HepG2 (cell line): ENCODE data around the gene LRRC3. TPM values are rescaled to one million over a fixed set of nuclear protein-coding genes. Genes with fewer than 3 reads are reported as not detected.
A peak's percentile ranks its signal among the peaks of the same experiment; 100 is the strongest.

Experiments
- ATAC-seq: fragments of 200-7000 bp; cut with Tn5 transposase; 3 replicates; pipeline ENCODE4 v1.9.1; 2020; ENCODE audit warnings: mild to moderate bottlenecking, moderate library complexity
- BruUV-seq: library from RNA; stranded (reverse); fragments of 400-500 nt; replicated peaks from 2 replicates; lab custom pipeline; 2021; lab: Mats Ljungman, UMichigan
- CTCF ChIA-PET: fragments of 300-600 bp; formaldehyde crosslinking; extraction: SDS; loops from one replicate; lab custom pipeline; 2021; ENCODE audit warnings: low total read pairs, inconsistent platforms, low intra/inter-chr PET ratio; lab: Yijun Ruan, JAX
- POLR2A ChIA-PET: fragments of 350-600 bp; sonication (Branson Sonifier 250); formaldehyde crosslinking; loops from one replicate; lab custom pipeline; 2020; ENCODE audit warnings: antibody characterized with exemption, inconsistent platforms; lab: Yijun Ruan, JAX
- DNase-seq: peaks from one replicate; pipeline ENCODE4 v3.0.0-alpha.2; 2015; ENCODE audit warnings: low spot score
- FAIRE-seq: peaks from 3 replicates; lab custom pipeline; 2011; peaks lifted over from hg19 to GRCh38; lab: Jason Lieb, UNC
- H2AFZ ChIP-seq: one replicate; pipeline ENCODE4 v1.6.1; 2011; ENCODE audit warnings: low read length, inconsistent platforms
- H3K27ac ChIP-seq: fragments of 300-600 bp; 3 replicates; pipeline ENCODE4 v1.8.0; 2011; ENCODE audit warnings: mixed run types, mild to moderate bottlenecking, mixed read lengths, low read length, inconsistent platforms; ENCODE audit not compliant: insufficient read depth; ENCODE audit errors: extremely low read length
- H3K27me3 ChIP-seq, 2 experiments: fragments of 200-600 bp in 1 of 2; 2 replicates in 1 of 2; 3 replicates in 1 of 2; pipeline versions ENCODE4 v1.6.0 to v1.8.0; 2011; ENCODE audit warnings: low read length in 2 of 2, mild to moderate bottlenecking in 2 of 2, moderate library complexity in 2 of 2, inconsistent platforms in 1 of 2; ENCODE audit not compliant: insufficient read depth in 2 of 2, control insufficient read depth in 1 of 2
- H3K36me3 ChIP-seq, 2 experiments: fragments of 200-600 bp in 1 of 2; replicated peaks in 1 of 2; 2 replicates in 1 of 2; 3 replicates in 1 of 2; pipeline versions ENCODE4 v1.5.1 to v1.8.0; 2011; ENCODE audit warnings: low read length in 2 of 2, inconsistent platforms in 1 of 2; ENCODE audit not compliant: insufficient read depth in 2 of 2, control insufficient read depth in 1 of 2
- H3K4me1 ChIP-seq: 2 replicates; pipeline ENCODE4 v1.5.1; 2012; ENCODE audit warnings: low read length, inconsistent platforms; ENCODE audit not compliant: insufficient read depth
- H3K4me2 ChIP-seq: 2 replicates; pipeline ENCODE4 v1.6.0; 2011; ENCODE audit warnings: low read depth, low read length, inconsistent platforms
- H3K4me3 ChIP-seq, 3 experiments: fragments of 200-600 bp in 1 of 3; sonication (generic), shearing (Covaris generic) in 1 of 3; replicated peaks in 1 of 3; 2 replicates each; pipeline ENCODE4 v1.5.1; 2011 to 2016; ENCODE audit warnings: low read length in 3 of 3, inconsistent platforms in 2 of 3, low read depth in 2 of 3, mild to moderate bottlenecking in 2 of 3, control low read depth in 1 of 3, mixed read lengths in 1 of 3; ENCODE audit not compliant: insufficient read depth in 1 of 3
- H3K79me2 ChIP-seq: one replicate; pipeline ENCODE4 v1.6.1; 2011; ENCODE audit warnings: low read length, inconsistent platforms; ENCODE audit not compliant: insufficient read depth
- H3K9ac ChIP-seq: 2 replicates; pipeline ENCODE4 v1.6.0; 2011; ENCODE audit warnings: mild to moderate bottlenecking, low read depth, low read length, inconsistent platforms; ENCODE audit not compliant: insufficient read depth
- H3K9me3 ChIP-seq: 2 replicates; pipeline ENCODE4 v1.5.1; 2012; ENCODE audit warnings: mild to moderate bottlenecking, low read length
- H4K20me1 ChIP-seq: 2 replicates; pipeline ENCODE4 v1.6.0; 2011; ENCODE audit warnings: inconsistent platforms, mild to moderate bottlenecking, low read length, moderate library complexity; ENCODE audit not compliant: insufficient read depth
- AGO1 ChIP-seq: fragments of 200-400 bp; formaldehyde crosslinking; IDR thresholded peaks from 2 replicates; pipeline ENCODE4 v1.6.1; 2017; ENCODE audit warnings: mild to moderate bottlenecking, low read depth, low read length, moderate library complexity; ENCODE audit not compliant: poor library complexity, severe bottlenecking
- AGO2 ChIP-seq: fragments of 200-400 bp; formaldehyde crosslinking; optimal IDR thresholded peaks from 2 replicates; pipeline ENCODE3; 2017; ENCODE audit warnings: mild to moderate bottlenecking, low read depth, low read length, moderate library complexity
- HOXA5 ChIP-seq: sonication (generic); formaldehyde crosslinking; IDR thresholded peaks from 2 replicates; pipeline ENCODE4 v1.4.0; 2020; ENCODE audit warnings: missing genetic modification reagents
- RBFOX2 ChIP-seq: fragments of 200-400 bp; formaldehyde crosslinking; IDR thresholded peaks from 2 replicates; pipeline ENCODE4 v1.6.1; 2017; ENCODE audit warnings: low read depth, mild to moderate bottlenecking, low read length
- RXRA ChIP-seq: sonication (generic); formaldehyde crosslinking; IDR thresholded peaks from 2 replicates; pipeline ENCODE4 v1.5.1; 2020; ENCODE audit warnings: missing genetic modification reagents
- TAF1 ChIP-seq: sonication (generic); formaldehyde crosslinking; IDR thresholded peaks from 2 replicates; pipeline ENCODE4 v1.4.0; 2020; ENCODE audit warnings: missing genetic modification reagents
- ZBTB33 ChIP-seq: sonication (generic); formaldehyde crosslinking; IDR thresholded peaks from 2 replicates; pipeline ENCODE4 v1.4.0; 2020; ENCODE audit warnings: missing genetic modification reagents
- ZBTB39 ChIP-seq: sonication (generic); formaldehyde crosslinking; IDR thresholded peaks from 2 replicates; pipeline ENCODE4 v1.5.0; 2020; ENCODE audit warnings: missing genetic modification reagents
- ZNF501 ChIP-seq: sonication (generic); formaldehyde crosslinking; IDR thresholded peaks from 2 replicates; pipeline ENCODE4 v1.5.1; 2020; ENCODE audit warnings: mild to moderate bottlenecking, moderate library complexity, missing genetic modification reagents
- ZNF598 ChIP-seq: sonication (generic); formaldehyde crosslinking; IDR thresholded peaks from 2 replicates; pipeline ENCODE4 v1.5.1; 2020; ENCODE audit warnings: mild to moderate bottlenecking, missing genetic modification reagents, borderline replicate concordance
- ZNF687 ChIP-seq: sonication (generic); formaldehyde crosslinking; IDR thresholded peaks from 2 replicates; pipeline ENCODE4 v1.5.1; 2020; ENCODE audit warnings: mild to moderate bottlenecking, missing genetic modification reagents, moderate library complexity
- WGBS: methylation state at CpG from one replicate; pipeline ENCODE4 v1.1.6; 2017; ENCODE audit warnings: low lambda C conversion rate; 5-methylcytosine and 5-hydroxymethylcytosine counted together
- in situ Hi-C: cut with HindIII; loops from 2 replicates; pipeline ENCODE4 v1.10.0; 2017; ENCODE audit warnings: low pct_unique_long_range_greater_than_20kb; ENCODE audit not compliant: extremely low pct_ligation_motif_present
- intact Hi-C: fragments of 100-400 bp; cut with micrococcal nuclease; formaldehyde crosslinking; loops from one replicate; pipeline ENCODE4 v1.10.0; 2022; ENCODE audit not compliant: unreplicated experiment
- polyA plus RNA-seq, 8 experiments: library from polyadenylated mRNA; depleted of rRNA in 3 of 8; stranded (reverse) in 7 of 8; unstranded in 1 of 8; fragments of >200 nt; fragmentation: Illumina TruSeq in 4 of 8; extraction: Trizol in 4 of 8; gene quantifications; 2 replicates each; pipeline versions ENCODE4 v1.2.1 to v1.2.3, GENCODE V29; 2011 to 2016; ENCODE audit warnings: low read depth in 4 of 8, missing spikeins in 1 of 8, mixed read lengths in 1 of 8; ENCODE audit not compliant: insufficient read depth in 1 of 8
- total RNA-seq, 5 experiments: library from RNA; depleted of rRNA; stranded (reverse); fragments of >200 nt; fragmentation: Illumina TruSeq; extraction: Trizol; gene quantifications; 2 replicates each; pipeline ENCODE4 v1.2.3, GENCODE V29; 2016; ENCODE audit warnings: low read depth in 1 of 5
- TF ChIP-seq, protein P1 (sequence below): sonication (generic); formaldehyde crosslinking; IDR thresholded peaks from 2 replicates; pipeline ENCODE4 v1.8.1; 2023; ENCODE audit warnings: mild to moderate bottlenecking, missing genetic modification reagents, borderline replicate concordance

The LRRC3 gene
- total and polyA plus RNA-seq, 2 of the 13 experiments (the other 11 are each of a cell fraction or from before 2014, with no cell fraction given): 4.8 to 16.5 TPM

DNA sequence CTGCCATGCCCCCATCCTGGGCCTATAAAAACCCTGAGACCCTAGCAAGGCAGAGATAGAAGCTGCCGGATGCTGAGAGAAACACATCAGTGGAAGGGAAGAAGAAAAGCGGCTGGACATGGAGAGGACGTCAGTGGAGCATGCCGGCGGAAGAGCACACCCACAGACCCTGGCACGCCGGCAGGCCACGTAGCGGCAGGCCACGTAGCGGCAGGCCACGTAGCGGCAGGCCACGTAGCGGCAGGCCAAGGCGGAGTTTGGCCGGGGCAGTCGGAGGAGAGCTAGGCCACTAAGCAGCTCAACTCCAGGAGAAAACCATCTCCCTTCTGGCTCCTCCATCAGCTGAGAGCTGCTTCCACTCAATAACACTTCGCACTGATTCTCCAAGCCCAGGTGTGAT is 35.1 kb downstream of the LRRC3 start:
- in situ Hi-C loops: no loop called here

More for the DNA sequence above, 35.1 kb downstream of the LRRC3 start:
- intact Hi-C loops: no loop called here
- no peak overlapping the region for H3K4me3 ChIP-seq
- no peak for TF ChIP-seq TAF1
- peak; percentile 90 for TF ChIP-seq ZBTB33 (CRISPR knock-in tag)
- no peak for TF ChIP-seq ZNF501
- TF ChIP-seq ZNF598 (CRISPR knock-in tag): no peak
- no peak for TF ChIP-seq ZBTB39
- TF ChIP-seq AGO1: peak; percentile 93
- peak; percentile 39; the same call in 1 of the 2 replicates for TF ChIP-seq ZNF687 (CRISPR knock-in tag)
- TF ChIP-seq HOXA5 (CRISPR knock-in tag): no peak
- TF ChIP-seq RXRA: 0 out of 2 replicates have a peak, but pooled peaks have one; percentile 17
- TF ChIP-seq, protein P1, sequence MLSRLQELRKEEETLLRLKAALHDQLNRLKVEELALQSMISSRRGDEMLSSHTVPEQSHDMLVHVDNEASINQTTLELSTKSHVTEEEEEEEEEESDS (CRISPR knock-in tag): no peak
- TF ChIP-seq AGO2: peak; percentile 59
- peak; percentile 81 for TF ChIP-seq RBFOX2
- peaks cover 27% of the 10 kb centered on the region for H3K79me2 ChIP-seq
- no peaks in the 10 kb centered on the region for H3K27me3 ChIP-seq
- H3K4me1 ChIP-seq: peaks cover 41% of the 10 kb centered on the region
- DNase-seq: no peak
- ChIA-PET POLR2A (interaction anchor here (1.0 kb wide), 1 partner anchor 15 kb away, joined by 5 read pairs; no protein-coding TSS in a partner anchor), CTCF (no interaction called here)
- H3K36me3 ChIP-seq: peaks cover 8 to 22% of the 10 kb centered on the region in 2 experiments; a peak in 4 of 5 replicates
- no peak for ATAC-seq
- H3K9me3 ChIP-seq: peaks cover 19% of the 10 kb centered on the region
- H4K20me1 ChIP-seq: no peaks in the 10 kb centered on the region
- no peak for FAIRE-seq
- no peak overlapping the region for H3K27ac ChIP-seq
- no peak overlapping the region for H3K9ac ChIP-seq
- WGBS: 98% methylated on average over 11 of the region's 19 CpGs
- no TSS peak for BruUV-seq
- H3K4me2 ChIP-seq: no peak overlapping the region
- H2AFZ ChIP-seq: no peak overlapping the region
